HG03097 (cell line): ENCODE results near the gene RASSF4.

Source experiments
- ATAC-seq: cut with Tn5 transposase; IDR thresholded peaks from one replicate; pipeline ENCODE4 v1.9.1; 2021; ENCODE audit not compliant: unreplicated experiment, low FRiP score

The RASSF4 gene

GRCh38 chr10:44959247-44960087 is at the start of gene RASSF4:
RASSF4 (plus strand) TSS chr10:44959802; CDS start chr10:44970203, 10,401 bp downstream.
- peak; percentile 92 for ATAC-seq

- ATAC-seq = no peak
Observed at GRCh38 chr10:44909910-44910309, 49.7 kb upstream of the RASSF4 start.

GRCh38 chr10:44910602-44911001 is 49.0 kb upstream of the RASSF4 start:
- no peak for ATAC-seq

- no peak for ATAC-seq
Observed at GRCh38 chr10:44911081-44911540, 48.5 kb upstream of the RASSF4 start, which contains the start of gene TMEM72. TMEM72 (plus strand) TSS chr10:44911337; CDS start chr10:44911513, 176 bp downstream.

- ATAC-seq = no peak
Observed at GRCh38 chr10:44911951-44912350, 47.7 kb upstream of the RASSF4 start.

- no peak for ATAC-seq
Observed at GRCh38 chr10:44913350-44914081, 46.1 kb upstream of the RASSF4 start.

GRCh38 chr10:44914891-44915290 is 44.7 kb upstream of the RASSF4 start:
- ATAC-seq = no peak

GRCh38 chr10:44916429-44916828 is 43.2 kb upstream of the RASSF4 start:
- no peak for ATAC-seq

GRCh38 chr10:44917848-44918247 is 41.8 kb upstream of the RASSF4 start:
- ATAC-seq = no peak

- ATAC-seq = no peak
Observed at GRCh38 chr10:44920252-44920651, 39.4 kb upstream of the RASSF4 start.

GRCh38 chr10:44921061-44921460 is 38.5 kb upstream of the RASSF4 start:
- no peak for ATAC-seq

GRCh38 chr10:44921506-44921905 is 38.1 kb upstream of the RASSF4 start:
- no peak for ATAC-seq

GRCh38 chr10:44922021-44922420 is 37.6 kb upstream of the RASSF4 start:
- ATAC-seq = no peak

- no peak for ATAC-seq
Observed at GRCh38 chr10:44922796-44923545, 36.6 kb upstream of the RASSF4 start.

- no peak for ATAC-seq
Observed at GRCh38 chr10:44923611-44924010, 36.0 kb upstream of the RASSF4 start.

GRCh38 chr10:44924261-44925040 is 35.2 kb upstream of the RASSF4 start:
- no peak for ATAC-seq

GRCh38 chr10:44925224-44925623 is 34.4 kb upstream of the RASSF4 start:
- no peak for ATAC-seq

- ATAC-seq = no peak
Observed at GRCh38 chr10:44925811-44926750, 33.5 kb upstream of the RASSF4 start.

GRCh38 chr10:44926751-44927351 is 32.8 kb upstream of the RASSF4 start:
- no peak for ATAC-seq
